PC-3 (cell line): ENCODE data around the gene HAND2. TPM values are rescaled to one million over a fixed set of nuclear protein-coding genes. Genes with fewer than 3 reads are reported as not detected.

Source experiments
- ATAC-seq: fragments of 200-7000 bp; cut with Tn5 transposase; 2 replicates; pipeline ENCODE4 v1.9.1; 2020; ENCODE audit warnings: mild to moderate bottlenecking, moderate library complexity
- BruUV-seq: library from RNA; stranded (reverse); fragments of 400-500 nt; replicated peaks from 2 replicates; lab custom pipeline; 2021; lab: Mats Ljungman, UMichigan
- CTCF ChIA-PET: fragments of 300-600 bp; sonication (Branson Sonifier 250); formaldehyde crosslinking; loops from one replicate; lab custom pipeline; 2022; ENCODE audit warnings: antibody characterized with exemption; lab: Charles Lee
- POLR2A ChIA-PET: fragments of 300-600 bp; sonication (Branson Sonifier 250); formaldehyde crosslinking; loops from one replicate; lab custom pipeline; 2022; ENCODE audit warnings: antibody characterized with exemption; ENCODE audit not compliant: unreplicated experiment; lab: Charles Lee
- DNase-seq: peaks from one replicate; pipeline ENCODE4 v3.0.0-alpha.2; 2015
- H2AFZ ChIP-seq: fragments of 300-600 bp; sonication (generic); 2 replicates; pipeline ENCODE4 v1.6.0; 2016; ENCODE audit warnings: antibody characterized with exemption, low read length
- H3F3A ChIP-seq: fragments of 300-600 bp; sonication (generic); one replicate; pipeline ENCODE4 v1.6.0; 2017; ENCODE audit warnings: antibody characterized with exemption, low read length, control low read depth, mild to moderate bottlenecking; ENCODE audit not compliant: unreplicated experiment
- H3K27ac ChIP-seq: fragments of 300-600 bp; sonication (generic); 2 replicates; pipeline ENCODE4 v1.5.1; 2016; ENCODE audit warnings: mild to moderate bottlenecking, low read length
- H3K27me3 ChIP-seq: fragments of 300-600 bp; sonication (generic); 2 replicates; pipeline ENCODE4 v1.6.1; 2016; ENCODE audit warnings: low read length, mixed read lengths
- H3K36me3 ChIP-seq: fragments of 300-600 bp; sonication (generic); 2 replicates; pipeline ENCODE4 v1.6.1; 2016; ENCODE audit warnings: low read depth, mixed run types, low read length, mixed read lengths
- H3K4me1 ChIP-seq: fragments of 300-600 bp; sonication (generic); 2 replicates; pipeline ENCODE4 v1.5.1; 2016; ENCODE audit warnings: low read length; ENCODE audit not compliant: insufficient read depth
- H3K4me2 ChIP-seq: fragments of 300-600 bp; sonication (generic); 2 replicates; pipeline ENCODE4 v1.6.0; 2016; ENCODE audit warnings: low read length
- H3K4me3 ChIP-seq: fragments of 300-600 bp; sonication (generic); 2 replicates; pipeline ENCODE4 v1.5.1; 2016; ENCODE audit warnings: mild to moderate bottlenecking, low read length, mixed read lengths
- H3K79me2 ChIP-seq: fragments of 300-600 bp; sonication (generic); 2 replicates; pipeline ENCODE4 v1.6.1; 2017; ENCODE audit warnings: low read length, mixed read lengths
- H3K9ac ChIP-seq: fragments of 300-600 bp; sonication (generic); 2 replicates; pipeline ENCODE4 v1.6.0; 2016; ENCODE audit warnings: mild to moderate bottlenecking, low read length
- H3K9me2 ChIP-seq: fragments of 300-600 bp; sonication (generic); replicated peaks from 2 replicates; pipeline ENCODE4 v1.6.1; 2016; ENCODE audit warnings: mixed run types, low read length, mixed read lengths
- H3K9me3 ChIP-seq: fragments of 300-600 bp; sonication (generic); 2 replicates; pipeline ENCODE4 v1.6.1; 2016; ENCODE audit warnings: low read length, mixed read lengths
- H4K20me1 ChIP-seq: fragments of 300-600 bp; sonication (generic); 2 replicates; pipeline ENCODE4 v1.6.1; 2016; ENCODE audit warnings: low read length, mixed read lengths
- EZH2 ChIP-seq: fragments of 300-600 bp; sonication (generic); IDR thresholded peaks from one replicate; pipeline ENCODE4 v1.6.1; 2017; ENCODE audit warnings: antibody characterized with exemption, mild to moderate bottlenecking, low read length; ENCODE audit not compliant: unreplicated experiment
- EZH2phosphoT487 ChIP-seq: fragments of 300-600 bp; sonication (generic); IDR thresholded peaks from 2 replicates; pipeline ENCODE4 v1.6.1; 2018; ENCODE audit warnings: mild to moderate bottlenecking, antibody characterized with exemption, low read length, borderline replicate concordance
- intact Hi-C: fragments of 100-400 bp; cut with micrococcal nuclease; formaldehyde crosslinking; loops from 2 replicates; pipeline ENCODE4 v1.9.0; 2023
- total RNA-seq: library from RNA; depleted of rRNA; stranded (reverse); fragments of >200 nt; gene quantifications from 2 replicates; pipeline ENCODE4 v1.2.3, GENCODE V29; 2014
- TF ChIP-seq, protein P1 (sequence below): fragments of 300-600 bp; sonication (generic); conservative IDR thresholded peaks from 2 replicates; pipeline ENCODE4 v1.5.1; 2017; ENCODE audit warnings: antibody characterized with exemption, low read depth, mild to moderate bottlenecking, low read length

HAND2 gene
- total RNA-seq, 1 experiment from 2014 or later: not detected

DNA sequence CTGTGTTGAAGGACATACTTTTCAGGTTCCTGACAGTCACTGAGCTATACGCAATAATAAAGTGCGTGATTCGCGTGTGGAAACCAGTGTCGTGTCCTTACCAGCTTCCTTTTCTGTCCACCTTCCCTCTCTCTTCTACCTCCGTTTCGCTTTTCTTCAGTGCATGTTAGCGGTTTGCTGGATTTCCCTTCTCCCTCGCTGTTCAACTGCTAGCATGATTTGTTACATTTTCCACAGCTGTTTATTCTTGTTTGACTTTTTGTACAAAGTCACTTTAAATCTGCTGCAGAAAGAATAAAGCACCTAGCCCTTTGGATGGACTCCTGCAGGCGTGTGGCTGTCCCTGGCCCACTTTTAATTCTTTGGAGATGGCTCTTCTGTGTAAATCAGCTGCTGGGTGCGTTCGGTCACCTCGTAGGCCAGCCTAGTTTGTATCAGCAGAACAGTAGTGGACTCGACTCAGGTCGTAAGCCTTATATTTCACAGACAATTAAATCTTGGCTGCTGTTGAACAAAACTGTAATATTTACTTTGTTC, 8.9 kb upstream of the HAND2 start:
- Histone ChIP-seq H4K20me1 (no peaks in the 10 kb centered on the region), H3K27ac (no peak overlapping the region), H3K4me1 (no peaks in the 10 kb centered on the region), H3F3A (no peaks in the 10 kb centered on the region), H3K79me2 (no peaks in the 10 kb centered on the region), H3K9ac (no peak overlapping the region), H3K36me3 (no peaks in the 10 kb centered on the region), H3K9me2 (no peaks in the 10 kb centered on the region), H3K4me2 (no peak overlapping the region), H3K4me3 (no peak overlapping the region), H3K9me3 (no peaks in the 10 kb centered on the region), H2AFZ (no peak overlapping the region), H3K27me3 (peaks cover 96% of the 10 kb centered on the region)
- ATAC-seq (no peak), DNase-seq (no peak)
- POLR2A ChIA-PET: no interaction called here
- intact Hi-C loops: no loop called here
- TF ChIP-seq EZH2phosphoT487: no peak
- TF ChIP-seq EZH2: no peak
- TF ChIP-seq, protein P1, sequence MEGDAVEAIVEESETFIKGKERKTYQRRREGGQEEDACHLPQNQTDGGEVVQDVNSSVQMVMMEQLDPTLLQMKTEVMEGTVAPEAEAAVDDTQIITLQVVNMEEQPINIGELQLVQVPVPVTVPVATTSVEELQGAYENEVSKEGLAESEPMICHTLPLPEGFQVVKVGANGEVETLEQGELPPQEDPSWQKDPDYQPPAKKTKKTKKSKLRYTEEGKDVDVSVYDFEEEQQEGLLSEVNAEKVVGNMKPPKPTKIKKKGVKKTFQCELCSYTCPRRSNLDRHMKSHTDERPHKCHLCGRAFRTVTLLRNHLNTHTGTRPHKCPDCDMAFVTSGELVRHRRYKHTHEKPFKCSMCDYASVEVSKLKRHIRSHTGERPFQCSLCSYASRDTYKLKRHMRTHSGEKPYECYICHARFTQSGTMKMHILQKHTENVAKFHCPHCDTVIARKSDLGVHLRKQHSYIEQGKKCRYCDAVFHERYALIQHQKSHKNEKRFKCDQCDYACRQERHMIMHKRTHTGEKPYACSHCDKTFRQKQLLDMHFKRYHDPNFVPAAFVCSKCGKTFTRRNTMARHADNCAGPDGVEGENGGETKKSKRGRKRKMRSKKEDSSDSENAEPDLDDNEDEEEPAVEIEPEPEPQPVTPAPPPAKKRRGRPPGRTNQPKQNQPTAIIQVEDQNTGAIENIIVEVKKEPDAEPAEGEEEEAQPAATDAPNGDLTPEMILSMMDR: no peak
- CTCF ChIA-PET: no interaction called here
- BruUV-seq: no TSS peak

DNA sequence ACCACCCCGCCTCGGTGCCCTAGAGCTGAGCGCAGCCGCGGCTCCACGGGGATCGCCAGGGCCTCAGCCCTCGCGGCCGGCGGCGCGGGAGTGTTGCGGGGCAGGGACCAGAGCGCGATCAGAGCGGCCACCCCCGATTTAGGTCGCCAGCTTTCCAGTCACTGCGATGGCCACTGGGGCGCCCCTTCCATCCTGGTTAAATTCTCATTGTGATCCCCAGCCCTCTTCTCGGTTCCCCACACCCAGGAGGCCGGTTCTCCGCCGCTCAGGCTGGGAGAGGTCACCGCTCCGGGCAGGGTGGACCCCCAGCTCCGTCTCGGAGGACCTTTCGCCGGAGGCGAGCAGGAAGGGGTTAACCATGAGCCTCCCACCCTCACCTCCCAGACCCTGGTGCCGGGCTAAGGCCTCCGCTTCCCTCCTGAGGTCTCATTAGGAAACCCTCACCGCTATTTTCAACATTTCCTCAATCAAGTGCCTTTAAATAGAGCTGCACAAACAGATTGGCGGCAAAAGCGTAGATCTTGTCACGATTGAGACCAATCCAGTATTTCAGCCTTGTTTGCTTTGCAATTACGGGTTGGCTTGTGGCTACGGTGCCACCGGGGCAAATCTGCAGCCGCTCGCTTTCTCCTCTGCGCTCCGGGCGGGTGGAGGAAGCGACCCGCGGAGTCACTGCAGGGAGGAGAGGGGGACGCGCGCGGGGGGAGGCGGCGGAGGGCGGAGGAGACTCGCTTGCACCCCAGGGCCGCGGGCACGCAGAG, 8.3 kb upstream of the HAND2 start:
- Histone ChIP-seq H3K9ac (no peak overlapping the region), H3K4me3 (no peak overlapping the region), H3K27ac (no peak overlapping the region), H3K4me2 (no peak overlapping the region), H3K9me3 (no peaks in the 10 kb centered on the region), H2AFZ (no peak overlapping the region), H3K9me2 (no peaks in the 10 kb centered on the region), H3K4me1 (no peaks in the 10 kb centered on the region), H3K36me3 (no peaks in the 10 kb centered on the region), H4K20me1 (no peaks in the 10 kb centered on the region), H3F3A (no peaks in the 10 kb centered on the region), H3K27me3 (peaks cover 96% of the 10 kb centered on the region), H3K79me2 (no peaks in the 10 kb centered on the region)
- ChIA-PET CTCF (no interaction called here), POLR2A (no interaction called here)
- TF ChIP-seq EZH2 (no peak), EZH2phosphoT487 (no peak)
- TF ChIP-seq, protein P1: no peak
- DNase-seq (no peak), ATAC-seq (no peak)
- intact Hi-C loops: no loop called here
- no TSS peak for BruUV-seq

DNA sequence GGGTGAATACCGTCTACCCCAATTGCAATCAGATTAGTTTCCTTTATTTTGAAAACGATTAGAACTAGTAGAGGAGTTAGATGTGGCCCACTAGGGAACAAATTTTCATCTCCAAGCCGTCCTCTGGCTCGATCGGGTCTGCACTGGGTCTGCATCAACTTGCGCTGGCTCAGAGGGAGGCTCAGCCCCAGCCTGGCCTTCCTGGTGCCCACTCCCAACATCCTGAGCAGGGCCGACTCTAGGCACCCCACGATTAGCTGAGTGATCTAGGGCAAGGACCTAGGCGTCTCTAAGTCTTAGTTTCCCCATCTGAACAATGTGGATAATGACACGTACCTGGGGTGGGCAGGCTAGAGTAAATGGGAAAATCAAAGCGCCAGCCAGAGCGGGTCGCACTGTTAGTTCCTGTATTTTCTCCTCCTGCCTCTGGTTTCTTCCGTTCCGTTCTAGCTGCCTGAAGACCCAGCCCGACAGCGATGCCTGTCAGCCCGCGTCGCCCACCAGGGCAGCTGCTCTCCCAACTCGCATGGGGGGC, 7.7 kb upstream of the HAND2 start:
- POLR2A ChIA-PET: no interaction called here
- Histone ChIP-seq H3K9me2 (no peaks in the 10 kb centered on the region), H3K4me3 (no peak overlapping the region), H3K36me3 (no peaks in the 10 kb centered on the region), H3K9ac (no peak overlapping the region), H4K20me1 (no peaks in the 10 kb centered on the region), H3K27ac (no peak overlapping the region), H3K4me1 (no peaks in the 10 kb centered on the region), H3K79me2 (no peaks in the 10 kb centered on the region), H3F3A (no peaks in the 10 kb centered on the region), H3K27me3 (peaks cover 96% of the 10 kb centered on the region), H2AFZ (no peak overlapping the region), H3K9me3 (no peaks in the 10 kb centered on the region), H3K4me2 (no peak overlapping the region)
- TF ChIP-seq EZH2phosphoT487 (no peak), EZH2 (no peak)
- TF ChIP-seq, protein P1: no peak
- ATAC-seq (no peak), DNase-seq (no peak)
- intact Hi-C loops: no loop called here
- BruUV-seq: no TSS peak
- CTCF ChIA-PET: no interaction called here
